Activated CD8-positive, alpha-beta T cell treated with anti-CD3 and anti-CD28 coated beads for 36 hours (primary cell): ENCODE results near the gene KCNQ5. TPM values are rescaled to one million over a fixed set of nuclear protein-coding genes. Genes with fewer than 3 reads are reported as not detected.
"Not testable (repeated sequence)": the region's sequence is repeated elsewhere in the genome, so short reads cannot be mapped to it uniquely, and the experiment has no call there.

Experiments
- ATAC-seq: fragments of 200-7000 bp; cut with Tn5 transposase; one replicate; pipeline ENCODE4 v1.10.0; 2021; ENCODE audit warnings: mild to moderate bottlenecking, moderate library complexity
- CTCF ChIA-PET: fragments of 350-600 bp; sonication (Branson Sonifier 250); formaldehyde crosslinking; loops from one replicate; lab custom pipeline; 2021; ENCODE audit warnings: antibody characterized with exemption; lab: Charles Lee
- POLR2A ChIA-PET: fragments of 350-600 bp; sonication (Branson Sonifier 250); formaldehyde crosslinking; loops from one replicate; lab custom pipeline; 2021; ENCODE audit warnings: antibody characterized with exemption; lab: Charles Lee
- DNase-seq: peaks from one replicate; pipeline ENCODE4 v3.0.0-alpha.2; 2020
- H3K27ac Mint-ChIP-seq: one replicate; pipeline ENCODE4 v1.8.0; 2021; ENCODE audit warnings: mild to moderate bottlenecking, mixed read lengths
- H3K27me3 Mint-ChIP-seq: one replicate; pipeline ENCODE4 v1.8.0; 2021; ENCODE audit warnings: mixed read lengths
- H3K36me3 Mint-ChIP-seq: one replicate; pipeline ENCODE4 v1.8.0; 2021; ENCODE audit warnings: low read depth, mixed read lengths
- H3K4me1 Mint-ChIP-seq: one replicate; pipeline ENCODE4 v1.8.0; 2021; ENCODE audit warnings: low read depth, mixed read lengths
- H3K4me3 Mint-ChIP-seq: one replicate; pipeline ENCODE4 v1.8.0; 2021; ENCODE audit warnings: mild to moderate bottlenecking, moderate library complexity, mixed read lengths
- H3K9me3 Mint-ChIP-seq: one replicate; pipeline ENCODE4 v1.8.0; 2021; ENCODE audit warnings: mixed read lengths
- intact Hi-C: fragments of 100-400 bp; cut with micrococcal nuclease; formaldehyde crosslinking; loops from one replicate; pipeline ENCODE4 v1.10.0; 2022
- total RNA-seq, 2 experiments: library from RNA; stranded (reverse); gene quantifications; one replicate each; pipeline ENCODE4 v1.2.3, GENCODE V29; 2021
- TF ChIP-seq, protein P1 (sequence below): fragments of 200-600 bp; IDR thresholded peaks from one replicate; pipeline ENCODE4 v1.8.0; 2022; ENCODE audit warnings: antibody characterized with exemption, mild to moderate bottlenecking

The KCNQ5 gene
- total RNA-seq, 2 experiments from 2014 or later: 14.6 to 14.9 TPM

DNA sequence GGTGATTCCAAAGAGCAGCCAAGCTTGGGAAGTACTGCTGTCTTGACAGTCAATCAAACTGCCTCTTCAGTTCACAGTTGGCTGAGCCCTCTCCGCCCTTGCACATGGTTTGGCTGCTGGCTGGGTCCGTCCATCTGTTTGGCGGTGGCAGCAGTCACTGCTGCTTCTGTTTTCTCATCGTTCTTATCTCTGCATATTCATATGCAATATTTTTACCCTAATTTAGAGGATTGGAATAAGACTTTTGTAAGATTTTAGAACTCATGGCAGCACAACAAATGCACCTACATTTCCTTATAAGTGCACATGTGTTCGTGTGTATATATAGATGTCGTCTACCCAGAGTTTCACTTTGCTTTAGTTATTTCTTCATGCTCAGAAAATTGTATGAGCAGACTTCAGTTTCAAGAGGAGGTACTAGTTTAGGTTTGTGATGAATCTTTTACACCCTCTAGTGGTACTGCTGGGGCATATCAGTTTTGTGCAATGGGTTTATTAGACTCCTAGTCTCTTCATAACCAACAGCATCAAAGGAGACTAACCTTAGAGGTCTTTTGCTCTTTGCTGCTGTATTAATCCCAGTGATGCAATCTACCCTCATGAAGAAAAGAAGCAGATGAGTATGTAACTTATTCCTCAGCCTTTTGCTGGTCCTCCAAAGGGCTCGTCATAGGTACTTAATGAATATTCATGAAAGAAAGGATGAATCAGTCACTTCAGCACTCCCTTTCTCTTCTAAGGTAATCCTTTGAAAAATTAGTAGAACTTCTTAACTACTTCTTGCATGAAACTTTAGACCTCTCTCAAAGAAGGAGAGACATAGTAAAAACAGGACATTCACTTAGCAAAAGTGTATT, 559.1 kb downstream of the KCNQ5 start:
- TF ChIP-seq, protein P1, sequence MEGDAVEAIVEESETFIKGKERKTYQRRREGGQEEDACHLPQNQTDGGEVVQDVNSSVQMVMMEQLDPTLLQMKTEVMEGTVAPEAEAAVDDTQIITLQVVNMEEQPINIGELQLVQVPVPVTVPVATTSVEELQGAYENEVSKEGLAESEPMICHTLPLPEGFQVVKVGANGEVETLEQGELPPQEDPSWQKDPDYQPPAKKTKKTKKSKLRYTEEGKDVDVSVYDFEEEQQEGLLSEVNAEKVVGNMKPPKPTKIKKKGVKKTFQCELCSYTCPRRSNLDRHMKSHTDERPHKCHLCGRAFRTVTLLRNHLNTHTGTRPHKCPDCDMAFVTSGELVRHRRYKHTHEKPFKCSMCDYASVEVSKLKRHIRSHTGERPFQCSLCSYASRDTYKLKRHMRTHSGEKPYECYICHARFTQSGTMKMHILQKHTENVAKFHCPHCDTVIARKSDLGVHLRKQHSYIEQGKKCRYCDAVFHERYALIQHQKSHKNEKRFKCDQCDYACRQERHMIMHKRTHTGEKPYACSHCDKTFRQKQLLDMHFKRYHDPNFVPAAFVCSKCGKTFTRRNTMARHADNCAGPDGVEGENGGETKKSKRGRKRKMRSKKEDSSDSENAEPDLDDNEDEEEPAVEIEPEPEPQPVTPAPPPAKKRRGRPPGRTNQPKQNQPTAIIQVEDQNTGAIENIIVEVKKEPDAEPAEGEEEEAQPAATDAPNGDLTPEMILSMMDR: peak; percentile 70
- Mint-ChIP-seq H3K4me3 (no peak overlapping the region), H3K27me3 (no peaks in the 10 kb centered on the region), H3K36me3 (no peaks in the 10 kb centered on the region), H3K9me3 (no peaks in the 10 kb centered on the region), H3K27ac (no peak overlapping the region), H3K4me1 (peaks cover 4% of the 10 kb centered on the region)
- DNase-seq (no peak), ATAC-seq (peak; percentile 93)
- ChIA-PET CTCF (interaction anchor here (0.7 to 1.8 kb wide), 12 partner anchors 9 to 769 kb away, joined by 3 to 7 read pairs (median 3); no protein-coding TSS in a partner anchor), POLR2A (interaction anchor here (0.9 kb wide), 1 partner anchor 20 kb away, joined by 3 read pairs; no protein-coding TSS in a partner anchor)
- intact Hi-C loops: loop anchor here (5.0 kb wide), 1 partner anchor 769 kb away; no protein-coding TSS in a partner anchor

DNA sequence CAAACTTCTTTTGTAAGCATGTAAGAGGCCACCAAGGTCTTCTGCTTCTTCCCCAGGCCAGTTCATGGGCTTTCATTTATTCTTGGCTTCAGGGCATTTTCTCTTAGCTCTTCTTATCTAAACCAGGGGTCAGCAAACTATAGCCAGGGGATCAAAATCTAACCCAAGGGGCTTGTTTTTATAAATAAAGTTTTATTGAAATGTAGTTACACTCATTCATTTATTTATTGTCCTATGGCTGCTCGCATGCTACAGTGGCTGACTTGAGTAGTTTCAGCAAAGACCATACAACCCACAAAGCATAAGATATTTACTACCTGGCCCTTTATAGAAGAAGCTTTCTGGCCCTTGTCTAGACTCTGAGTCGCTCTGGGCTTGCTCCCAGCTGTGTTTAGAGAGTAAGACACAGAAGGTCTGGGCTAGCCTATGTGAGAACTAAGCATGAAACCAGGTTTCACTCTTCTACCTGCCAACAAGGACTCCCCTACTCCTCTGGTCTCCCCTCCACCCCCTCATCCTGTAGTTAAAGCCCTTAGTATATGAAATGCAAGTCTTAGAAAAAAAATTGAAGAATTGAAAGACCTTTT, 560.2 kb downstream of the KCNQ5 start:
- Mint-ChIP-seq H3K36me3 (no peaks in the 10 kb centered on the region), H3K9me3 (no peaks in the 10 kb centered on the region), H3K27ac (no peak overlapping the region), H3K27me3 (no peaks in the 10 kb centered on the region), H3K4me1 (peaks cover 4% of the 10 kb centered on the region), H3K4me3 (no peak overlapping the region)
- ChIA-PET CTCF (interaction anchor here (0.9 to 1.8 kb wide), 8 partner anchors 11 to 770 kb away, joined by 3 to 7 read pairs (median 3); no protein-coding TSS in a partner anchor), POLR2A (interaction anchor here (0.9 kb wide), 1 partner anchor 19 kb away, joined by 3 read pairs; no protein-coding TSS in a partner anchor)
- TF ChIP-seq, protein P1: no peak
- ATAC-seq (no peak), DNase-seq (no peak)
- intact Hi-C loops: loop anchor here (5.0 kb wide), 1 partner anchor 770 kb away; no protein-coding TSS in a partner anchor

DNA sequence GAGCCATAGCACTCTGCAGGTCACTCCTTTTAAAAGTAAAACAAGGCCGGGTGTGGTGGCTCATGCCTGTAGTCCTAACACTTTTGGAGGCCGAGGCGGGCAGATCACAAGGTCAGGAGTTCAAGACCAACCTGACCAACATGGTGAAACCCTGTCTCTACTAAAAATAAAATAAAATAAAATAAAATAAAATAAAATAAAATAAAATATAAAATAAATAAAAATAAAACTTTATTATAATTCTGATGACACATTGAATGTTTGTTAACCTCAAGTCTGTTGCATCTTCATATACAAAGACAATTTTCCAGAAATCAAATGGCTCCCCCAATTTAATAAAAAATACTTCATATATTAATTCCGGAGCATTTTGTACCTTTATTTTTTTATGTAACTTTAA, 571.4 kb downstream of the KCNQ5 start:
- H3K4me3 Mint-ChIP-seq, H3K27ac Mint-ChIP-seq, POLR2A ChIA-PET, H3K9me3 Mint-ChIP-seq, intact Hi-C loops, H3K4me1 Mint-ChIP-seq, DNase-seq, H3K27me3 Mint-ChIP-seq, CTCF ChIA-PET, ATAC-seq: not testable (repeated sequence)
- peaks cover 12% of the 10 kb centered on the region for H3K36me3 Mint-ChIP-seq

DNA sequence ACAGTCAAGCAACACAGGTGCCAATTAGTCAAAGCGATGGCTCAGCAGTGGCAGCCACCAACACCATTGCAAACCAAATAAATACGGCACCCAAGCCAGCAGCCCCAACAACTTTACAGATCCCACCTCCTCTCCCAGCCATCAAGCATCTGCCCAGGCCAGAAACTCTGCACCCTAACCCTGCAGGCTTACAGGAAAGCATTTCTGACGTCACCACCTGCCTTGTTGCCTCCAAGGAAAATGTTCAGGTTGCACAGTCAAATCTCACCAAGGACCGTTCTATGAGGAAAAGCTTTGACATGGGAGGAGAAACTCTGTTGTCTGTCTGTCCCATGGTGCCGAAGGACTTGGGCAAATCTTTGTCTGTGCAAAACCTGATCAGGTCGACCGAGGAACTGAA, 572.9 kb downstream of the KCNQ5 start:
- H3K4me1 Mint-ChIP-seq: no peaks in the 10 kb centered on the region
- H3K36me3 Mint-ChIP-seq: peaks cover 12% of the 10 kb centered on the region
- no peak for DNase-seq
- no peak overlapping the region for H3K27ac Mint-ChIP-seq
- intact Hi-C loops: no loop called here
- no peaks in the 10 kb centered on the region for H3K9me3 Mint-ChIP-seq
- TF ChIP-seq, protein P1: no peak
- no peaks in the 10 kb centered on the region for H3K27me3 Mint-ChIP-seq
- CTCF ChIA-PET: no interaction called here
- no peak for ATAC-seq
- POLR2A ChIA-PET: no interaction called here
- no peak overlapping the region for H3K4me3 Mint-ChIP-seq

DNA sequence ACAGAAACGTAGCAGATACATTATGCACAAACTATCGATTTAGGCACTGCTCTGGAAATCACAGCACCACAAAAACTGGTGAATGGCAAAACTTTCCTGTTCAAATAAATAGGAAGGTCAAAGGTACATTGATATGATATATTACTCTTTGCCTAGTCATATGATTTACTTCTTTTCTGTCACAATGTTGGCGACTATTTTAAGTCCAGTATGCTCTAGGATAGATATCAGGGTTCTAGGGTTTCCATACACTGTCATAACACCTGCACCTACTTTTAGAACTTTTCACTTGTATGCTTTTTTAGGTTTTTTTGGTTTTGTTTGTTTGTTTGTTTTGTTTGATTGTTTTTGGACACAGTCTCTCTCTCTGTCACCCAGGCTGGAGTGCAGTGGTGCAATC, 578.4 kb downstream of the KCNQ5 start:
- Mint-ChIP-seq H3K9me3 (no peaks in the 10 kb centered on the region), H3K4me3 (no peak overlapping the region), H3K27me3 (no peaks in the 10 kb centered on the region), H3K27ac (no peak overlapping the region), H3K36me3 (peaks cover 2% of the 10 kb centered on the region), H3K4me1 (no peaks in the 10 kb centered on the region)
- CTCF ChIA-PET: no interaction called here
- DNase-seq: no peak
- POLR2A ChIA-PET: no interaction called here
- TF ChIP-seq, protein P1: no peak
- no peak for ATAC-seq
- intact Hi-C loops: no loop called here
